Camera-type eye (tissue), 1 donor: ENCODE data around the gene ZCCHC9. TPM values are rescaled to one million over a fixed set of nuclear protein-coding genes. Genes with fewer than 3 reads are reported as not detected.

Experiments
- total RNA-seq: library from RNA; depleted of rRNA; stranded (reverse); fragments of >200 nt; gene quantifications from one replicate; pipeline ENCODE4 v1.2.3, GENCODE V29; 2014

ZCCHC9 gene, protein sequence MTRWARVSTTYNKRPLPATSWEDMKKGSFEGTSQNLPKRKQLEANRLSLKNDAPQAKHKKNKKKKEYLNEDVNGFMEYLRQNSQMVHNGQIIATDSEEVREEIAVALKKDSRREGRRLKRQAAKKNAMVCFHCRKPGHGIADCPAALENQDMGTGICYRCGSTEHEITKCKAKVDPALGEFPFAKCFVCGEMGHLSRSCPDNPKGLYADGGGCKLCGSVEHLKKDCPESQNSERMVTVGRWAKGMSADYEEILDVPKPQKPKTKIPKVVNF
- total RNA-seq: 25.2 TPM

DNA sequence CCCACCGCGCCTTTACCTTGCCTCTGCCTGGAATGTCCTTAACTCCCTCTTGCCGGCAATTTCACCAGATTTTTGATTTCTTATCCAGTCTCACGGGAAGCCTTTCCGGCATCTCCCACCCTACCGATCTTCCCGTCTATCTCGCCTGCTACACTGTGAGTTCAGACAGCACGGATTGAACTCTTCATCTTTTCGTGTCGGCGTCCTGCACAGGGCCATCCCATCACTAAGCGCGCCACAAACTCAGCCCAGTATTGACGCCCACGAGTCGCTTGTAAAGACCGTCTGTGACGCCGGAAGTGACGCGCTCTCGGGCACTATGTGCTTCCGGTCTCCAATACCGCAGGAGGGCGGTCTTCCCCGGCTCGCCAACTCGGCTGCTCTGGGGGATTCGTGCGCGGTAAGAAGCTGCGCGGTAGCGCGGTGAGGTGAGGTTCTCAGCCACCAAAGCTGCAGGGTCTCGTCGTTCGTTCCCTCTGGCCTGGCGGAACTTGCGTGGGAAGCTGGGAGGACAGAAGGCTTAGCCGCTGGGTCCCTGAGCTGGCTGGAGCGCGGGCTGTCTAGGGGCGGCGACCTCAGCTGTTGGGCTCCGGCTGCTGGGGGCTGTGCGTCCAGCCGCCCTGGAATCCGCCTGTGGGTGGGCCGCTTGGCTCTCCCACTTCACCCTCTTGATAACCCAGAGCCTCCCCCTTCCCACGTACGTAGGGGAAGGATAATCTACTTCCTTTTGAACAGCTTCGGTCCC is at the start of gene ZCCHC9:
Gene ZCCHC9, plus strand, starts transcription at position 317 of the 745 bp plus-strand sequence. CDS start 3,171 bp downstream, outside the sequence.

Other genes with a start within 250 kb of the ZCCHC9 start
- 32.4 TPM for gene CKMT2, start 68.3 kb upstream of the ZCCHC9 start, total RNA-seq
- gene ACOT12, start 92.5 kb downstream of the ZCCHC9 start, total RNA-seq: not detected